ENCODE measurements around the gene SGIP1. TPM values are rescaled to one million over a fixed set of nuclear protein-coding genes. Genes with fewer than 3 reads are reported as not detected.

The SGIP1 gene
- total and polyA plus RNA-seq, 7 donors: 0.74 to 3.7 (median 1.0) TPM

- Histone ChIP-seq H3K4me1 (no peaks in the 10 kb centered on the region), H3K36me3 (ENCODE audit: insufficient read depth in 1 of 2, low read depth in 1 of 2) (no peaks in the 10 kb centered on the region), H3K27ac (peak overlapping the region; percentile 71), H3K4me3 (peak overlapping the region; percentile 60), H3K27me3 (ENCODE audit: insufficient read depth in 3 of 3, low read length in 2 of 3) (peaks cover 0 to 28% (median 6%) of the 10 kb centered on the region in 3 donors), H3K9me3 (no peaks in the 10 kb centered on the region)
- ATAC-seq (no peak), DNase-seq (no peak)
- WGBS, 3 donors: 81 to 88% (median 84%) methylated on average over 1 of the region's 1 CpG
- intact Hi-C loops (cut with DNase I): no loop called here
- TF ChIP-seq CTCF (IDR thresholded peaks at IDR 0.05): no peak
Observed at GRCh38 chr1:66532214-66532613, 1.7 kb upstream of the SGIP1 start.

DNA sequence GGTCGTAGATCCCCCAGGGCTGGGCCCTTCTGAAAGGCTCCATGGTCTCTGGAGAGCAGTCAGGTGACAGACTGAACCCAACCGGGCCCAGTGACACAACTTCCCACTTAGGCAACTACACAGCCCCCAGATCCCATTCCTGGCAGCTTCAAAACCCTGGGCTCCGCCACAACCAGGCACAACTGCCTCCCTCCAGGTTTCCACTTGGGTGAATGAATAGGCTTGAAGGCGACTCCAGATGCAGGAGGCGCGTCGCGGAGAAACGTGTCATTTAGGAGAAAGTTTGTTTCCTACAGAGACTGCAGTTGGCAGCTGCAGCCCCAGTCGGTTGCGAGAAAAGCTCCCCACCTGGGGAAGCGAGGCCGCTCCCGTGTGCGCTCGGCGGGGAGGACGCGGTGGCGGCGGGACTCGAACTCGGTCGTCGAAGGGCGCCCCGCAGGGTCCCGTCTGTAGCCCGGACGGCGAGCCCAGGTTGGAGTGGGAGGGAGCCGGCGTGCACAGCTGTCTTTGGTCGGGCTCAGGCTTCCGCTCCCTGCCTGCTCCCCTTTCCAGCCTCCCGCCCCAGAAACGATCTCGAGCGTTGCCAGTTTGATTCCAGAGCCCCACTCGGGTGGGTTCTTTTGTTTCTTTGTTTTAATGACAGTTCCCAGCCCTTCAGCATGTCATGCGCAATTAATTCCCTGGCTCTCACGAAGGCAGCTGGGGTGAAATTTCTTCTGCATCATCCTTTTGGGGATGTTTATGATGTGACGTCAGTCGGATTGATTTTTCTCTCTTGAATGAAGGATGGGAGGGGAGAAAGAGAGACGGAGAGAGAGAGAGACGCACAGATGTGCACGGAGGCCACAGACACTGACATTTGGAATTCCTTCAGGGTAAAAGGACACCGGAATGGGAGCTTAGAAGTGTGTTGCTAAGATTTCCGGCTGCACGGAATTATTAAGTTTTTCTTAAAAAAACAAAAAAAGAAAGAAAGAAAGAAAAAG lies 862 bp upstream of the SGIP1 start:
- TF ChIP-seq CTCF (IDR thresholded peaks at IDR 0.05): no peak
- Histone ChIP-seq H3K36me3 (ENCODE audit: insufficient read depth in 1 of 2, low read depth in 1 of 2) (no peaks in the 10 kb centered on the region), H3K9me3 (no peaks in the 10 kb centered on the region), H3K4me1 (no peaks in the 10 kb centered on the region), H3K27ac (peak overlapping the region; percentile 71), H3K4me3 (peak overlapping the region; percentile 60), H3K27me3 (ENCODE audit: insufficient read depth in 3 of 3, low read length in 2 of 3) (peaks cover 0 to 28% (median 6%) of the 10 kb centered on the region in 3 donors)
- intact Hi-C loops (cut with DNase I): no loop called here
- 5 to 7% (median 5%) methylated on average over 49 to 50 of the region's 50 CpGs for WGBS, 3 donors
- DNase-seq (peak; percentile 23 to 58), ATAC-seq (peak in 1 of 4 donors; percentile 67)

- ATAC-seq (no peak), DNase-seq (no peak)
- intact Hi-C loops (cut with DNase I): no loop called here
- TF ChIP-seq CTCF (IDR thresholded peaks at IDR 0.05): no peak
- no peaks in the 10 kb centered on the region for H3K4me1 ChIP-seq
- H3K27ac ChIP-seq: peak overlapping the region; percentile 34
- H3K27me3 ChIP-seq (ENCODE audit: insufficient read depth in 3 of 3, low read length in 2 of 3): peaks cover 0 to 28% (median 6%) of the 10 kb centered on the region in 3 donors
- H3K36me3 ChIP-seq (ENCODE audit: insufficient read depth in 1 of 2, low read depth in 1 of 2): no peaks in the 10 kb centered on the region
- WGBS, 3 donors: 73 to 82% (median 79%) methylated on average over 2 of the region's 2 CpGs
- no peaks in the 10 kb centered on the region for H3K9me3 ChIP-seq
- peak overlapping the region; percentile 60 for H3K4me3 ChIP-seq
Observed at GRCh38 chr1:66535061-66535460, 1.1 kb downstream of the SGIP1 start.

- no peak for DNase-seq
- TF ChIP-seq CTCF (IDR thresholded peaks at IDR 0.05): no peak
- ATAC-seq: no peak
- H3K9me3 ChIP-seq: no peaks in the 10 kb centered on the region
- H3K27ac ChIP-seq: no peak overlapping the region
- H3K36me3 ChIP-seq (ENCODE audit: insufficient read depth in 1 of 2, low read depth in 1 of 2): no peaks in the 10 kb centered on the region
- WGBS, 3 donors: 17 to 32% (median 26%) methylated on average over 1 of the region's 1 CpG
- peaks cover 0 to 28% (median 6%) of the 10 kb centered on the region in 3 donors for H3K27me3 ChIP-seq (ENCODE audit: insufficient read depth in 3 of 3, low read length in 2 of 3)
- H3K4me3 ChIP-seq: peak overlapping the region; percentile 60
- intact Hi-C loops (cut with DNase I): no loop called here
- no peaks in the 10 kb centered on the region for H3K4me1 ChIP-seq
Observed at GRCh38 chr1:66535853-66536252, 1.9 kb downstream of the SGIP1 start.
